ENCODE results near the gene HIF1A.
"Not testable (repeated sequence)": the region's sequence is repeated elsewhere in the genome, so short reads cannot be mapped to it uniquely, and the experiment has no call there.

Gene HIF1A

DNA sequence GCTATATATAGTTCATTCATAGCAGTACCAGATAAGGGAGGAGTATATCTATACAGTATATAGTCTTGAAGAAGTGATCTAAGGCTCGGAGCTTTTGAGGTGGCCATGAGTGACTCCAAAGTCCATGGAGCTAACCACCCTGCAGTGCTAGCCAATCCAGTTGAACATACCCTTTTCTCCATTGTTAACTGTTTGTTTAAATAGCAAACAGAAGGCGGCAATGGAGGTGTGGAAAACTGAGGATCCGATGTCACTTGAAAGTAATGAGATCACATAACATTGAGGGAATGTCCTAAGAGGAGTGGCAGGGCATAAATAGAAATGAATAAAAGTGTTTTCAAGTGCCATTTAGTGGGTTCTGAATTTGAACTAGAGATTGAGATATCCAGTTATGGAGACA, 54.6 kb downstream of the HIF1A start:
- no peak for DNase-seq

DNA sequence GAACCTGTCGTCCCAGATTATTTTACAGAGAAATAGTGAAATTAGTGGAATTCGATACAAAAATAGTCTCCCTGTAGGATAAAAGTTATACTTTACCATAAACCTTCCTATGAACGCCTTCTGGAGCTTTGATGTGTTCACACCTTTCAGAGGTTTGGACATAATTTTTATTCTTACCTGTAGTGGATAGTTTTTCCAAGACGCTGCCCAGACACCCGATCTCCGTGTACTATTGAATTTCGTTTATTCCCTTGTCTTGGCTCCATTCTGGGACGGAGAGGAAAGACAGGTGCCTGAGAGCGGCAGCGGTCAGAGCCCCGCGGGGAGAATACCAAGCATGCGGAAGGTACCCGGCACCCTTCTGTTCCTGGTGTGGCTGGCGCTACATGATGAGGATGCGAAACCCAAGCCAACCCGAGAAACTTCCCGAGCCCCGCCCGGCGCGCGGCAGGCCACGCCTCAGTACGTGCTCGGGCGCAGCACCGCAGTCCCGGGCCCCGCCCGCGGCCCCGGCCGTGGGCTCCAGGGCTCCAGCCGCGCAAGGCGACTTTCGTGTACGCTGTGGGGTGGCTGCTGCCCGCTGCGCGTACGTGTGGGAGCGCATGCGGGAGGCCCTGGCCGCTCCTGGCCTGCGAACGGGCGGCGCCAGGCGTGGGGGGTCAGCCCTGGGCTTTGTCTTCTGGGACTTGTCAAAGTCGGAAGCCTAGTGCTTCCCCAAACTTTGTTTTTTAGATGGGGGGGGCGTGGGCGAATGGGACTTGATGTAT, 55.6 kb downstream of the HIF1A start:
- peak; percentile 91 for DNase-seq

DNA sequence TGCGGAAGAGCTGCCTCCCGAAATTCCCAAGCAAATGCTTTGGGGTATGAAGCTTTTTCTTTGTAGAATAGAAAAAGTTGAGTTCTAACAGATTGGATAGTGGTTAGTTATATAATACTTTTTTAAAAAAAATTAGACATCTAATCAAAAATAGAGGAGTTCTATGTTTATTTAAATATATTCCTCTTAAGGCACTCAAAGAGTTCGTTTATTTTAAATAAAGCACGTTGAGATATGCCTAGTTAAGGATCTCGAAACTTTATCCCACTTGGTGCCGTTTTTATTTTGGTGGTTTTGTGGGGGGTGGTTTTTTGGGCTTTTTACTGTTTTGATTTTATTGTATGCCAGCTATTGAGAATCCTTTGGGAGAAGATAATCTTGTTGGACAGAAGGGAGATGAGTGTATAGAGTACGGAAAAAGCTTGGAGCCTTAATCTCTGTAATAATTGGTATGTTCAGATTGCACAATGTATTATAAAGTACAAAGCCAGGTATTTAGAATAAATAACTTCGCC, 56.2 kb downstream of the HIF1A start:
- DNase-seq, result no peak

DNA sequence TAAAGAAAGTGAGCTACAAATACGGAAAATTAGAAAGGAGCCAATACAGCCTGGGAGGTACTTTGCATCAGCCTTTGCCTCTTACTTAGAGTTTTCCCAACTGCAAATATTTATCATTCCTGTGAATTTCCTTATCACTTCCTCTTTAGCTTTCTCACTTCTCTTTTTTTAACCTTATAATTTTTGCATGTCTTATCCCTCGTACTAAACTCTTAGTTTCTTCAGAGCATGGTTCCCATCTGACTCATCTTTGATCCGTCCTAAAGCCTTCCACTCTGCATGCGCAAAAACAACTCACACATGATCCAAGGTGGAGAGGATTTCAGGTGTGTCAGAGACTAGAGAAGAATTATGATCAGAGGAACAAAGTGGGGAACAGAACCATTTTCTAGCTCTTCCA, 57.3 kb downstream of the HIF1A start:
- DNase-seq, result peak; percentile 65

DNA sequence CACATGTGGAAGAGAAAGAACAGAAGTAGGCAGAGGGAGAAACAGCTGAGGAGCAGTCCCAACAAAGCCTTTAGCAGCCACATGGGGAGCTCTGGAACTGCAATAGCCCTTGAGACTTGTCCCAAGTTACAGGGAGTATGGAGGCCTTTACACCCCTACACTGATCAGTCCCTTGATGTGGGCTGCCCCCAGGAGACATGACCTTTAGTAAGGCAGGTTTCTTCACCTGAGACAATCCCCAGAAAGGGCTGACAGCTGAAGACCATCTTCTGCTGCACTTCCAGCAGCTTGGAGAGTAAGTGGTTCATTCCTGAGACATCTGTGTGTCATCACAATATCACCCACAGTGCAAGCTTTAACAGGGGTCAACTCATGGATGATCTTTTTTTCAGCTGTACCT, 58.3 kb downstream of the HIF1A start:
- DNase-seq, result no peak

DNA sequence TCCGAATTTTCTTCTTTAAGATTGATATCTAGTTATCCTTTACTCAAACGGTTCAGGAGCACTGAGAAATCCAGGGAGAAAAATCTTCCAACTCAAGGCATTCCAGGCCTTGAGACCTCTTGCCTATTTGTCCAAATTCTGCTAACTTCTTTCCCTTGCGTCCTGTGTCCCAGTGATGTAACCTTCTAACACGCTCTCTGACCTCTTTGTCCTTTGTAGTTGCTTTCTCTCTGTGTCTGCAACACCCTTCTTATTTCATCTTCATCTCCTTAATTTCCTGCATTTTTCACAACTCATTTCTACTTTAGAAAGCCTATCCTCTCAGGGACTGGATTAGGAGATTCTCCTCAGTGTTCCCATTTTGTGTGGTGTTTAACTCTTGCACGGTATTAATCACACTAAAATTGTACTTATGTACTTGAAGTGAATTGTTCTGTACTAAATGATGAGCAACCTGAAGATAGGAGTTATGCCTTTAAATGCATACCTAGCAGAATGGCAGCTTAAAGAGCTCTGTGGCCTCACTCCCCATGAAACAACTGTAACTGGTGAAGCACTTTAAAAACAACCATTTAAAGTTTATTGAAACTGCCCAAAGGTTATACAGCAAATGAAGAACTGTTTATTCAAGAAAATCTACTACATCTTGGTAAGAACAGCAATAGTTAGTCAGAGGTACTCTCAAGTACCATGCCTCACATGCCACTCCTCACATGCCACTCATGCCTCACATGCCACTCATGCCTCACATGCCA, 59.5 kb downstream of the HIF1A start:
- DNase-seq, result no peak

DNA sequence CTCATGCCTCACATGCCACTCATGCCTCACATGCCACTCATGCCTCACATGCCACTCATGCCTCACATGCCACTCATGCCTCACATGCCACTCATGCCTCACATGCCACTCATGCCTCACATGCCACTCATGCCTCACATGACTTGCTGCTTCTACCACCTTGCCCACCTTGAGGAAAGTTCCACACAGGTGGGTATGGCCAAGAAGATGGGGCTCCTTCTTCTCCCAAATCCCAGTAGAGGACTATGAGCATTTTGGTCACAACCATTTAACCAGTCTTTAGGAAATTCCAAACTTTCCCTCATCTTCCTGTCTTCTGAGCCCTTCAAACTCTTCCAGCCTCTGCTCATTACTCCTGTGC, 60.0 kb downstream of the HIF1A start:
- not testable (repeated sequence) for DNase-seq

DNA sequence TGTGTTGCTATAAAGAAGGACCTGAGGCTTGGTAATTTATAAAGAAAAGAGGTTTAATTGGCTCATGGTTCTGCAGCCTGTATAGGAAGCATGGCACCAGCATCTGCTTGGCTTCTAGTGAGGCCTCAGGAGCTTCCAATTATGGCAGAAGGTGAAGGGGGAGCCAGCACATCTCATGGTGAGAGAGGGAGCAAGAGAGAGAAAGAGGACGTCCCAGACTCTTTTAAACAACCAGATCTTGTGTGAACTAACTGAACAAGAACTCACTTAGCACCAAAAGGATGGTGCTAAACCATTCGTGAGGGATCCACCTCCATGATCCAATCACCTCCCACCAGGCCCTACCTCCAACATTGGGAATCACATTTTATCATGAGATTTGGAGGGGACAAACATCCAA, 60.8 kb downstream of the HIF1A start:
- no peak for DNase-seq

DNA sequence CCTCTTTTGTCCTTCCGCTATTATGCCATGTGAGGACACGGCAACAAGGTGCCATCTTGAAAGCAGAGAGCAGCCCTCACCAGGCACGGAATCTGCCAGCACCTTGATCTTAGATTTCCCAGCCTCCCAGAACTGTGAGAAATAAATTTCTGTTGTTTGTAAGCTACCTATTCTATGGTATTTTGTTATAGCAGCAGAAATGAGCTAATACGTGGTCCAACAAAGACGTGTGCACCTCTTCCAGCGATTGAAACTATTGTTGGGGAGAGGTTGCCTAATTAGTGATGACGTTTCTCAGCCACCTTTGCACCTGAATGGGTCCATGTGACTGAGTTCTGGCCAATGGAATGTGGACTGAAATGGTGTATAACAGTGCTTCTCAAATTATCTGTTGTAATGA, 64.6 kb downstream of the HIF1A start:
- DNase-seq, result no peak

DNA sequence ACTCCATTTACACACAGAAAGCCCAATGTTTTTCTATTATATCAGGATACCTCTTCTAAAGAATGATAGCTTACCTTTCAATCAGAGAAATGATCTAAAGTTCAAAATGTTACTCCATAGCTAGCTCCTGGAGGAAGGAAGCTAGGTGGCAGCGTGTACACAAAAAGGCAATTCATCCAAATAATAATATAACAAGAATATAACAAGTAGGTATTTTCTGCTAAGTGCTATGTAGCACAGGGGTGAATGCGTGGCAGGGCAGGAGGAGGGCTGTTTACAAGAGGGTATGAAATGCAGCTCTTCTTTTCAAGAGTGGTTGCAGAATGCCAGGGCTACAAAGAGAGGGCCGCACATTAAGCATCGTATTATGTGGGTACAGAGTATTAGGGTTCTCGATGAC, 66.2 kb downstream of the HIF1A start:
- no peak for DNase-seq

DNA sequence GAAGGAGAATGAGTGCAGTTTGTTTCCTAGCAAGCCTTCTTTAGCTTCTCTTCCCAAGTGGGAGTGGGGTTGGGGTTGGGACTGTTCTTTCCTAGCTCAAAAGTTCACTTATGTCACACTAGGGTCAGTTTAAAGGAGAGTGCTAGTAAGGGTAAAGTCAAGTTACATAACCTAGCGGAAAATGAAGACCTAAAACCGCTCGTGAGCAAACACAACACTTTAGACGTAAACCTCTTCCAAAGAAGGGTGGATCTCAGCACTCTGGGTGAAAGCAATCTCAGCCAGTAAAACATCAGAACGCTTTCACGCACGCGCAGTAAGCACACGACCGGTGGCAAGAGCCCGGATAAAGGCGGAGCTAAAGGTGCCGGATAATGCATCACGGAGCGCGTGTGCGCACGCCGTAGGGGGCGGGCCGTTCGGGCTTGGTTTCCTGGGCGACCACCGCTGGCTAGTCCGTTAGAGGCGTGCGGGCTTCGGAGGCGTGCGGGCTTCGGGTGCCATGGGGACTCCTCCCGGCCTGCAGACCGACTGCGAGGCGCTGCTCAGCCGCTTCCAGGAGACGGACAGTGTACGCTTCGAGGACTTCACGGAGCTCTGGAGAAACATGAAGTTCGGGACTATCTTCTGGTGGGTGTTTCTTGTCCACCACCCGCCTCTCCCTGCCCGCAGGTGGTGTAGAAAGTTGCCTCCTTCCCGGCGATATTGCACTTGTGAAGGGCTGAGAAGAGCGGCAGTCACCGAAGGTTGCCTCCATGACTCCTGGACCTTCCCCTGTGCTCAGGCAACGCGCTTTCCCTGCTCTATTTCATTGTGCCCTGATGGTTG, 66.9 kb downstream of the HIF1A start, which contains the start of gene SNAPC1:
Gene SNAPC1, plus strand, starts transcription at position 462 of the 828 bp plus-strand sequence. Its CDS starts 41 bp downstream, at position 503.
- peak; percentile 95 for DNase-seq

DNA sequence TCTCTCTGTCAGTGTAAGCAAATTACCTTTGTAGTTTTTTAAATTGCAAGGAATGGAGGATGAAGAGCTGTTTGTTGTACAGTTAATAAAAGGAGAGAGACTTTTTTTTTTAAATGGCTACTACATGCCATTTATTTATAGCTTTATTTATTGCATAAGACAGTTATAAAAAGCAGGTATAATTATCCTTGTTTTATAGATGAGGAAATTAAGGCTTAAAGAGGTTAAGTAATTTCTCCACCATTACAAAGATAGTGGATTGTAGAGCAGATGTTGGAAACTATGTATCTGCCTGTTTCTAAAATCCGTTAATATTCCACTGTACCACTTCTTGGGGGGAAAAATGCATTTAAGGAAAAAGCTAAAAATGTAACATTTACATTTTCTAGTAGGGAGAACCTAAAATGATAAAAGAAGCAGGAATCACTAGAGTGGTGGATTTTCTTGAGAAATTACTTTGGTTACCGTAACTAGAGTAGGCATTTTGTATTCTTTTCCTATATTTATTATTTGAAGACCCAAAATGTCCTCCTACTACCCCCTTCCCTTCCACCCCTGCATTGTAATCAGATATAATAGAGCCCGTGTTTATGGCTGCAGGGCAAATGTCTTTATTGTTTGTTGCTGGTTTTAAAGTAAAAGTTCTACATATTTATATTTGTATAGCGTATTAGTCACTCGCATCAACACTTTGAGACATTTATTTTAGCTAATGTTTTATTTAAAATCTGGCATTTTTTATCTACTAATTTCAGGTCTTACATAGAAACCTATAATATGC, 69.2 kb downstream of the HIF1A start:
- DNase-seq, result no peak

DNA sequence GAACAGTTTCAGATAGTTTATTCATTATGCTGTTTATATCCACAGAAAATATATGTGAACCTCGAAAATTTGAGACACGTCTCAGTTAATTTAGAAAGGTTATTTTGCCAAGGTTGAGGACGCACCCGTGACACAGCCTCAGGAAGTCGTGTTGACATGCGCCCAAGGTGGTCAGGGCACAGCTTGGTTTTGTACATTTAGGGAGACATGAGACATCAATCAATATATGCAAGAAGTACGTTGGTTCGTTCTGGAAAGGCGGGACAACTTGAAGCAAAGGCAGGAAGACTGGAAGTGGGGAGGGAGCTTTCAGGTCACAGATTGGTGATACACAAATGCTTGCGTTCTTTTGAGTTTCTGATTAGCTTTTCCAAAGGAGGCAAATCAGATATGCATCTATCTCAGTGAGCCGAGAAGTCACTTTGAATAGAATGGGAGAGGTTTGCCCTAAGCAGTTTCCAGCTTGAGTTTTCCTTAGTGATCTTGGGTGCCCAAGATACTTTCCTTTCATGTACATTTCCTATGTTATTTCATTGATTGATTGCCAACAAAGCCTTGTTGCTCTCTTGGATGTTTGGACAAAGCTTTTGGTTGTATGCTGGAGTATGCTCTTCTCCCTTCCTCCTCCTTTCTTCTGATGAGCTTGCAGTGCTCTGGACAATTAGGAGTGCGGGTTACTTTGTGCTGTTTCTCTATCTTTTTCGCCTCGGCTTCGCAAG, 70.1 kb downstream of the HIF1A start:
- no peak for DNase-seq

DNA sequence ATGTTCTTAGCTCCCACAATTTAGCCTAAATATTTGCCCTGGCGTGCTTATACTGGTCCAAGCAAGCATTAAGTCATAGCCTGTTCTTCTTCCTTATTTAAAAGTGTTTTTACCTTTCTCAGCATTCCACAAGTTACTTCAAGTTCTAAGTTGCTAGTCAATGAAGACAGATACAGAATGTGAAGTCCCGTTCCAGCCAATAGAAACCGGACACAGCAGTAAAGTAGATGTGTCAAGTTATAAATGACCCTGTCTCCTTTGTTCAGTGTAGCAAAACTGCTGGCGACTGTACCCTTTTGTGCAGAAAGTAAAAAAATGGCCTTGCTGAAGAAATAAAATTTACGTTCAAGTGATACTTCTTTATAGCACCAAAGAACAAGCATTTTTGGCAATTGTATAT, 70.8 kb downstream of the HIF1A start:
- DNase-seq, result no peak

DNA sequence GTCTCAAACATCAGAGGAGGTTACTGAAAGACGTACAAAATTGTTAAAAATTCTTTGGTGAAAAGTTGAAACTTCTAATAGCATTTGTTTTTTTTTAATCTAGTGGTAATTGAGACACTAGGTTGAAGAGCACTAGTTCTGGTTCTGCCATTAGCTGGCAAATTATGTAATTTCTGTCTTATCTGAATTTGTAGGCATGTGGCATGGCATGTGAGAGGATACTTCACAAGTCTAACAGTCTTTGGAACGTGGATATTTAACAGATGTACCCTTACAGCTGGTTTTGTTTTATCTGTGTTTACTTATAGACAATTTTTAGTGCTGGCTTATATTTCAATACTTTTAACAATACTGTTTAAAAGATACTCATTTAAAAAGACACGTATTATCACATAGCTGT, 72.9 kb downstream of the HIF1A start:
- DNase-seq, result no peak

DNA sequence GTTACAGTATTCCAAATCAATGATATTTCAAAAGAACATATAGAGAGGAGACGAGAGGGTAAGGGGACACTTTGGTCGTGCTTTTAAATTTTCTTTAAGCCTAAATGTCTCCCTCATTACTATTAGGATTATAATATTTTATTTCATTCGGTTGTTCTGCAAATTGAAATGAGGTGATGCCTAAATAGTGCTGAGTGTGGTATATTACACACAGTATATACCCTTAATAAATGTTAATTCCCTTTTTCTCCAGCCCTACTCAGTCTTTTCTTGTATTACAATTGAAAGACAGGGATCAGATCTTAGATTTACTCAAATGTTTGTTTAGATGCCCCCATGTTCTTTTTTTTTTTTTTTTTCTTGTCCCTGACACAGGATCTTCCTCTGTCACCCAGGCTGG, 74.6 kb downstream of the HIF1A start:
- no peak for DNase-seq

DNA sequence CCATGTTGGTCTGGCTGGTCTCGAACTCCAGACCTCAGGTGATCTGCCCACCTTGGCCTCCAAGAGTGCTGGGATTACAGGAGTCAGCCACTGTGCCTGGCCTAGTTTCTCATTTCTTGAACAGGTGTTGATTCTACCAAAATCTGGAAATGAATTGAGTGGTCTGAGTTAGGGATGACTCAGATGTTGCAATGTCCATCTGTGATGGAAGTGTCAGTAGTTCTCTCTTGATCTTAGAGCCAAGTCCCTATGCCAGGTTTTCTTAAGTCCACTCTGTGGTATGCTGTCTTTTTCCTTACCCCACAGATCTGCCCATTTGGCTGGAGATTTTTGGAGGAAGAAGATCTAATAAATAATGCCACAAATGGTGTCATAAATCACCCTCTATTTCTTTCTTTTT, 79.5 kb downstream of the HIF1A start:
- DNase-seq, result no peak

DNA sequence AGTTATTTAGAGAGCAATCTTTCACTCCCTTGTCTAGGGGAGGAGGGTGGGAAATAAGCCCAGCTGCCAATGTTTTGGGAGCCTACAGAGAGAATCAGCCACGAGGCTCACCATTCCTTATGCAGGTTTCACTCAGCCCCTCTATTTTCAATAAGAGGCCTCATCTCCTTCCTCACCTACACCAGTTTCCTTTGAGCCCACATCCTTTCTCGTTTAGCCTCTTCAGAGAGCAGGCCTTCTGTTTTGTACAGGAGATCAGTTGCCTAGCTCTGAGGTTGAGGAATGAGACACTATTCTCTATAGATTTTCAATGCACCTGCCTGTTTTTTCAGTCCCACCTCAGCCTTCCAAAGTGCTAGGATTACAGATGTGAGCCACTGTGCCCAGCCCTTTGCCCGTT, 84.8 kb downstream of the HIF1A start:
- DNase-seq, result no peak

DNA sequence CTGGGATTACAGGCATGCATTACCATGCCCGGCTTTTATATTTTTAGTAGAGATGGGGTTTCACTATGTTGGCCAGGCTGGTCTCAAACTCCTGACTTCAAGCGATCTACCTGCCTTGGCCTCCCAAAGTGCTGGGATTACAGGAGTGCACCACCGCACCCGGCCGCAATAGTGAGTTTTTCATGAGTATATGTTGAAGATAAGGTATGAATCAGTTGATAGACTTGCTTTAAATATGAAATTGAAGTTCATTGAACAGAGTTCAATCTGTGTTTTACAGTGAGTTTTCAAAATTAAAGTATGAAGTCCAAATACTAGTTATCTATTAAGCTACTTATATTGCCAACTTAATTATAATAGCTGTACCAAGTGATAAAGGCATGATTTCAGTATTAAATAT, 102.0 kb downstream of the HIF1A start:
- no peak for DNase-seq
